Measurements from ENCODE around the gene BAHCC1. TPM values are rescaled to one million over a fixed set of nuclear protein-coding genes. Genes with fewer than 3 reads are reported as not detected.

The BAHCC1 gene
- total and polyA plus RNA-seq, 12 donors = 4.8 to 13.1 (median 9.2) TPM

DNA sequence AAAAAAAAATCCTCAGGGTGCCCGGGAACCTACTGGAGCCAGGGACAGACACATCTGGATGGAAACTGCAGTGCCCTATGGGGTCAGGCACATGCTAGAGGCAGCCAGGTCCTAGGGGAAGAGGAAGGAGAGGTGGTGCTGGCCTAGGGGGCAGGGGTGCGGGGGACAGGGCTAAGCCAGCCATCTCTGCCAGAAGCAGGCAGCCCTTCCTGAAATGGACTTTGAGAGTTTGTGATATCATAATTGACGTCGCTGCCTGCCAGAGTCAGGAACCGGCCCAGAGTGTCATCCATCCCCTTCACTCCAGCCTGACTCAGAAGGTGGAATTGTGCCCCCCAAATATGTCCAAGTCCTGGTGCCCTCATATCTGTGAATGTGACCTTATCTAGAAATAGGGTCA lies 25.0 kb upstream of the BAHCC1 start:
- intact Hi-C loops (cut with DNase I) = no loop called here
- 89 to 92% methylated on average over 5 of the region's 5 CpGs for WGBS, 2 donors
- H3K27ac ChIP-seq = no peak overlapping the region

DNA sequence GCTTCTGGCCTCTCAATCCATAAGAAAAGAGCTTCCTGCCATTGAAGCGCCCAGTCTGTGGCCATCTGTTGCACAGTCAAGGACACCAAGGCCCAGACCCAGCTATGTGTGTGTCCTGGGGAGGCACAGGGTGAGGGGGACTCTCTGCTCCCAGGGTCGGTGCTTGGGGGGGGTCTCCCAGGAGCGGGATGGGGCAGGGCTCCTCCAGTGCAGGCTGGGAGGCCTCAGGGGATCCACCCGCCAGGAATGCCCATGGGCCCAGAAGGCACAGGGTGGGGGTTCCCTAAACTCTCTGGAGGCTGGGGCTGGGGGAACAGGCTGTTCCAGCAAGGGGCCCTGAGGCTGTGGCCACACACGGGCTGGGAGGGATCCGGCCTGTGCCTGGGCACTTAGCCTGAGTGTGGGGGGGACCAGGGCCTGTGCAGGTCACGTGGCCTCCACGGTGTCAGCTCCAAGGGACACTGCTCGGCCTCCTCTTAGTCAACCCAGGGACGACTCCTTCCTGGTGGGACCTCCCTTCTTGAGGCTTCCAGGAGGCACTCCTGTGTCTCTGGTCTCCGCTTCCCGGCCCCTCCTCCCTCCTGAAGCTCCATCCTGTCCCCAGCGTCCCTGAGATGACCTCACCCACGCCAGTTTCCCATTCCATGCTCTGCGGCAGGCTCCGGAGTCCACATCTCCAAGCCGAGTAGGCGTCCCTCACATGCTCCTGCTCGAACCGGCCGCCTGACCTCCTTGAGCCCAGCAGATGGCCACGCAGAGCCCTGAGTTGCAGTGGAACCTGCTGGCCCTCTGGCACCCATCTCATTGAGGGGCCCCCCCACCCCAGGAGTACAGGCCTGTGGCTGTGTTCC lies 23.1 kb upstream of the BAHCC1 start:
- intact Hi-C loops (cut with DNase I) = no loop called here
- Histone ChIP-seq H3K36me3 (no peaks in the 10 kb centered on the region), H3K4me3 (peak overlapping the region in 1 of 10 donors; percentile 1), H3K27me3 (peaks cover 0 to 2% (median 0%) of the 10 kb centered on the region in 7 donors), H3K27ac (peak overlapping the region in 9 of 10 donors; percentile 52 to 86 (median 77)), H3K9me3 (no peaks in the 10 kb centered on the region), H3K4me1 (peaks cover 3 to 19% (median 17%) of the 10 kb centered on the region in 9 donors)
- ATAC-seq (peak; percentile 85 to 95 (median 90)), DNase-seq (peak; percentile 67 to 80)
- TF ChIP-seq, protein P1, sequence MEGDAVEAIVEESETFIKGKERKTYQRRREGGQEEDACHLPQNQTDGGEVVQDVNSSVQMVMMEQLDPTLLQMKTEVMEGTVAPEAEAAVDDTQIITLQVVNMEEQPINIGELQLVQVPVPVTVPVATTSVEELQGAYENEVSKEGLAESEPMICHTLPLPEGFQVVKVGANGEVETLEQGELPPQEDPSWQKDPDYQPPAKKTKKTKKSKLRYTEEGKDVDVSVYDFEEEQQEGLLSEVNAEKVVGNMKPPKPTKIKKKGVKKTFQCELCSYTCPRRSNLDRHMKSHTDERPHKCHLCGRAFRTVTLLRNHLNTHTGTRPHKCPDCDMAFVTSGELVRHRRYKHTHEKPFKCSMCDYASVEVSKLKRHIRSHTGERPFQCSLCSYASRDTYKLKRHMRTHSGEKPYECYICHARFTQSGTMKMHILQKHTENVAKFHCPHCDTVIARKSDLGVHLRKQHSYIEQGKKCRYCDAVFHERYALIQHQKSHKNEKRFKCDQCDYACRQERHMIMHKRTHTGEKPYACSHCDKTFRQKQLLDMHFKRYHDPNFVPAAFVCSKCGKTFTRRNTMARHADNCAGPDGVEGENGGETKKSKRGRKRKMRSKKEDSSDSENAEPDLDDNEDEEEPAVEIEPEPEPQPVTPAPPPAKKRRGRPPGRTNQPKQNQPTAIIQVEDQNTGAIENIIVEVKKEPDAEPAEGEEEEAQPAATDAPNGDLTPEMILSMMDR (IDR thresholded peaks at IDR 0.05) = peak in 8 of 9 donors; percentile 5 to 58 (median 38)
- 51 to 53% methylated on average over 18 to 22 of the region's 22 CpGs for WGBS, 2 donors

More for the DNA sequence above, 25.0 kb upstream of the BAHCC1 start:
- ATAC-seq (no peak), DNase-seq (no peak)
- TF ChIP-seq, protein P1 (IDR thresholded peaks at IDR 0.05) = no peak
- Histone ChIP-seq H3K27me3 (peaks cover 0 to 20% (median 0%) of the 10 kb centered on the region in 7 donors), H3K36me3 (no peaks in the 10 kb centered on the region), H3K9me3 (no peaks in the 10 kb centered on the region), H3K4me1 (peaks cover 3 to 28% (median 25%) of the 10 kb centered on the region in 9 donors), H3K4me3 (no peak overlapping the region)

DNA sequence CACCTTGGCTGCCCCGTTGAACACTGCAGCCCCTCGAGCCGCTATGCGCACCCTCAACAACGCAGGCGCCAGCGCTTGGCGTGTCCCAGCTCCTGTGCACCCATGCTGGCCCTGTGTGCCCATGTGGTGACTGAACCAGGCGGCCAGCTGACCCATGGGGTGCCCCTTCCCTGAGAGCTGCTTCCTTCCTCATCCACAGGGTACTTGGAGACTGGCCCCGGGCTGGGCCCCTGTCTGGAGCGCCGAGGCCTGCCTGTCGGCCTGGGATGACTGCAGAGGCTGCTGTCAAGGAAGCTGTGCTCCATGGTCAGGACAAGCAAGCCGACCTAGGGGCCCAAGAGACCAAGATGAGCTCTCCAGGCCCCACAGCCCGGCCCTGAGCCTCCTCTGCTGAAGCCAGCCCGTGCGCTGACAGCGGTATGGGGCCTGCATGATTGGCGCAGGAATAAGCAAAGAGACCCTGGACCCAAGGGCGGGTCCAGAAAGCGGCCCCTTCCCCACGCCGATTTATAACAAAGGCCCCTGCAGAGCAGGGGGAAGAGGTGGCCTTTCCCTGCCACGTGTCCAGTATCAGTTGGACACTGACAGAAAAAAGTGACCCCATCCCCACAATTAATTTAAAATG lies 21.6 kb upstream of the BAHCC1 start:
- intact Hi-C loops (cut with DNase I) = no loop called here
- H3K4me1 ChIP-seq = peaks cover 3 to 19% (median 17%) of the 10 kb centered on the region in 9 donors
- WGBS, 2 donors = 88 to 91% methylated on average over 24 of the region's 24 CpGs
- no peaks in the 10 kb centered on the region for H3K9me3 ChIP-seq
- ATAC-seq (no peak), DNase-seq (no peak)
- no peaks in the 10 kb centered on the region for H3K27me3 ChIP-seq
- H3K4me3 ChIP-seq = no peak overlapping the region
- no peaks in the 10 kb centered on the region for H3K36me3 ChIP-seq
- TF ChIP-seq, protein P1 (IDR thresholded peaks at IDR 0.05) = no peak
- H3K27ac ChIP-seq = no peak overlapping the region

DNA sequence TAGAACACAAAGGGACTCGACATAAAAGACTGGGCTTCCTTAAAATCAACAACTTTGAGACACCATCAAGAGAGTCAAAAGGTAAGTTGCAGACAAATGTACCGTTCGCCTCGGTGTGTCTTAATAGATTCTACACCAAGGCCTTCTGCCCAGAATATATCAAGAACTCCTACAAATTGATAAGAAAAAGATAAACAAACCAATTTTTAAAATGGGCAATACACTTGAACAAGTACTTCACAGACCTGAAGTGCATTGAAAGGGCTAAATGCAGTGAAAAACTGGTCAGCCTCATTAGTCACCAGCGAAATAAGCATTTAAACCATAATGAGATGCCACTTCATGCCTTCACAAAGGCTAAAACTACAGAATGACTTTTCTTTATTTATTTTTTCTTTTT lies 20.4 kb upstream of the BAHCC1 start:
- no peaks in the 10 kb centered on the region for H3K27me3 ChIP-seq
- 95 to 98% methylated on average over 5 of the region's 5 CpGs for WGBS, 2 donors
- no peak overlapping the region for H3K27ac ChIP-seq
- TF ChIP-seq, protein P1 (IDR thresholded peaks at IDR 0.05) = no peak
- peaks cover 3 to 19% (median 17%) of the 10 kb centered on the region in 9 donors for H3K4me1 ChIP-seq
- H3K9me3 ChIP-seq = no peaks in the 10 kb centered on the region
- DNase-seq (no peak), ATAC-seq (no peak)
- intact Hi-C loops (cut with DNase I) = no loop called here
- H3K36me3 ChIP-seq = no peaks in the 10 kb centered on the region
- no peak overlapping the region for H3K4me3 ChIP-seq

Data from heart right ventricle (tissue), 16 donors.